ENCODE data around the gene RASGRP3. TPM values are rescaled to one million over a fixed set of nuclear protein-coding genes. Genes with fewer than 3 reads are reported as not detected.

Gene RASGRP3
- total RNA-seq, 1 donor from 2014 or later: 4.1 TPM

DNA sequence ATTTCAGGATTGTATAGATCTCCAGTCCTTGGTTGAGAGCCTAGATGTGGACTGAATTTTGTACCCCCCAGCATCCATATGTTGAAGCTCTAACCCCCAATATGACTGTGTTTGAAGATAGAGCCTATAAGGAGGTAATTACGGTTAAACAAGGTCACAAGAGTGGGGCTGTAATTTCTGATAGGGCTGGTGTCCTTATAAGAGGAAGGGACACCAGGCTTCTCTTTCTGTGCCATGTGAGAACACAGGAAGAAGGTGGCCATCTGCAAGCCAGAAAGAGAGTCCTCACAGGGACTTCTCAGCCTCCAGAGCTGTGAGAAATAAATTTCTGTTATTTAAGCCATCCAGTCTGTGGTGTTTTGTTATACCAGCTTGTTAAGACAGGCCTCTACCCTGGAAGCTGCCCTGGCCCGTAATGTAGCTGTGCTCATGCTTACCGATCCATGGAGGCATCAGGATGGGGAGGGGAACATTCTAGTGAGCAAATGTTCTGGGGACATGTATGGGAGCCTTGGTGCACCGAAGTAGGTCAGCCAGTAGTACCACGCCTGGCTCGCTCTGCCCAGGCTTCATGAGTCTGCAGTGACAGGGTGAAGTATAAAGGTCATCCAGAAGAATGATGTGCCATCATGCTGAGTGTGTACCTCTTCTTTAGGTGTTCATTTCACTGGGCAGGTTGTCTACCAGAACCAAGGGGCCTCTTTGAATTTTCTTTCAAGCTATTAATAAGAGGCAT lies 16.1 kb downstream of the RASGRP3 start:
- DNase-seq (ENCODE audit: low spot score): no peak

DNA sequence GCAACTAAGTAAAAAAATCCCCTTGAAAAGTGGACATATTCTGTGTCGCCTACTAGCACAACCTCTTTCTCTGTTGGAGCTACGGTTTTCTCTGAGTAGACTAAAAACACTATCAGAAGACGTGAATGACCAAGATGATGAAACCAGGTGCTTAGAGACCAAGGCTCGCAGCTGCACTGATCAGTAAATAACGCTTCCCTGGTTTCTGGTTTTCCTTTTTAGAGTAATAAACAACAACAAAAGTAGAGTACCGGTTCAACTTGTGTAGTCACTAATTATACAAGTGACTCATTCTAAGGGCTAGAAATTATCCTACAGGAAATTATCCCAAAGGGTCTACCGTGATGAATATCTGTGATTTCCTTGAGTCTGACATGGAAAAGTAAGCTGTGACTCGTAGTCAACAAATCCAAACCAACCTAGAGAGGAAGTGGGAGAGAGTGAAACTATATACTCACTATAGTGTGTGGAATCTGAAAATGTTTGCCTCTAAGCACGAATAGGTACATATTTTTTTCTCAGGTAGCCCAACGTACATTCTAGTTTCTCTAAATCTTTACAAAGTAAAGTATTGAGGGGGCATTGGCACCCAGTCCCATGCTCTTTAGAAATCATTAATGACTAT lies 17.8 kb downstream of the RASGRP3 start:
- DNase-seq (ENCODE audit: low spot score): no peak

DNA sequence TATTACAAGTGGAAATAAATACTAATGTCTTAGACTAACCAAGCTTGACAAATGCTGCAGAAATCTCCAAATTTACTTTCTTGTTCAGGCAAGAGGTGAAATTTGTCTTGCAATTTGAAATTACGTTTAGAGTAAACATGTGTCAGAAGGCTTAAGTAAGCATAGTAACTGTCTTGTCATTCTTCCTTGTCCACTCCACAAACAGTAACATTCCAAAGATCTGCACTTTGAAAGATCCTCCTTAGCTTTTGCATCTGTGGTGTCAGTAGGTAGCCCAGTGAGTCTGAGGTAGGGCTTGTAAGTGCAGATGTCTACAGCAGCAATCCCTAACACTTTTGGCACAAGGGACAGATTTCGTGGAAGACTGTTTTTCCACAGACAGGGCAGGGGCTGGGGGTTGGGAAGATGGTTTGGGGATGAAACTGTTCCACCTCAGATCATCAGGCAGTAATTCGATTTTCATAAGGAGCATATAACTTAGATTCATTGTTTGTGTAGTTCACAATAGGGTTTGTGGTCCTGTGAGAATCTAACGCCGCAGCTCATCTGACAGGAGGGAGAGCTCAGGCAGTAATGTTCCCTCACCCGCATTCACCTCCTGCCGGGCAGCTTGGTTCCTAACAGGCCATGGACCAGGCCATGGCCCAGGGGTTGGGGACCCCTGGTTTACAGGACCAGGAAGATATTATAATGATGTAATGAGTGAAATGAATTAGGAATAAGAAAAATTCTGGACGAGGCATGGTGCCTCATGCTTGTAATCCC lies 18.6 kb downstream of the RASGRP3 start:
- DNase-seq (ENCODE audit: low spot score): no peak

- DNase-seq (ENCODE audit: low spot score): no peak
These were observed 19.2 kb downstream of the RASGRP3 start for GRCh38 chr2:33495683-33496082.

- DNase-seq (ENCODE audit: low spot score): peak; percentile 59
These were observed 19.7 kb downstream of the RASGRP3 start for GRCh38 chr2:33496150-33496549.

DNA sequence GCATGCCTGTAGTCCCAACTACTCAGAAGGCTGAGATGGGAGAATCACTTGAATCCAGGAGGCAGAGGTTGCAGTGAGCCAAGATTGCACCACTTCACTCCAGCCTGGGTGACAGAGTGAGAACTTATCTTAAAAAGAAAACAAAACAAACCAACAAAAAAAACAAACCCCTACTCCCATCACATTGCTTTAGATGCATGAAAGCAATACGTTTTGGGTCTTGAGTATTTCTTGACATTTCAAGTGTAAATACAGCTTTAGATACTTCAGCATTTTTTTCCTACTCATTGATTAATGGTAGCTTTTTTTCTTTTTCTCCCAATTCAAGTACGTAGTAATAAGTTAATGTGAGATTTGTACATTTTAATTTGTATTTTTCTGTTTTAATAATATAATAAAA lies 20.3 kb downstream of the RASGRP3 start:
- no peak for DNase-seq (ENCODE audit: low spot score)

DNA sequence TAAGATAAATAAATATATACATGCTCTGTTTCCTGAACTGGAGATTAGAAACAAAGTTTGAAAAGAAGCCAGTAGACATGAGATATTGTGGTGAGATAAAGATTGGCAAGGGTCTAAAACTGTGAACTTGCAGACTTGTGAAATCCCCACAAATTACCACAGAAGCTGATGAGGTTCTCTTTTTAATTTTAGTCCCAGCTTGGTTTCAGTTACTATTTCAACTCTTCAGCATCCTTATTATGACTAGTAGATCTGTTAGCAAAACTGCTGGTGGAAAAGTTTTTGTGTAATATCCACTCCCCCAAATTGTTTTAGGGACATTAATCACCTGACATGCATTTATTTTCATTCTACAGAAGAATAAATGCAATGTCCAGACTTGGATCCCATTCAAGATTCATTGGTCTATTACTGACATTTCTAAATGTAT lies 20.8 kb downstream of the RASGRP3 start:
- DNase-seq (ENCODE audit: low spot score): no peak

GRCh38 chr2:33498291-33498956 lies 22.0 kb downstream of the RASGRP3 start:
- no peak for DNase-seq (ENCODE audit: low spot score)

GRCh38 chr2:33500177-33500576 lies 23.7 kb downstream of the RASGRP3 start:
- no peak for DNase-seq (ENCODE audit: low spot score)

DNA sequence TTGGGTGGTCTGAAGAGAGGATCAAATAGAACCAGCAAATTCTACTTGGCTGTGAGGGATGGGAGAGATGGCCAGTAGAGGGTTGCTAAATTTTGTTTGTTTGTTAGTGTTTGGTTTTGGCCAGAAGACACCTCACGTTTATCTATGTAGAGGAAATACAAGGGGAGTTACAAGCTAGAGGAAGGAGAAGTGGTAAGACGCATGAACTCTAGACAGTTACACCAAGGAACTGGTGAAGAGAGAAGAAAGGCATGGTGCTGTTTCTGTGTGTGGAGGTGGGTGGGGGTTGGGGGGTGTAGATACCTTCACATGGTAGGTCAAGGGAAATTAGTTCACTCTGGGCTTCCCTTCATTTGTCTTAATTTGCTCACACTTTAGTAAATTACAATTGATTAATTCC lies 25.6 kb downstream of the RASGRP3 start:
- no peak for DNase-seq (ENCODE audit: low spot score)

- no peak for DNase-seq (ENCODE audit: low spot score)
These were observed 26.6 kb downstream of the RASGRP3 start for GRCh38 chr2:33503002-33503401.

DNA sequence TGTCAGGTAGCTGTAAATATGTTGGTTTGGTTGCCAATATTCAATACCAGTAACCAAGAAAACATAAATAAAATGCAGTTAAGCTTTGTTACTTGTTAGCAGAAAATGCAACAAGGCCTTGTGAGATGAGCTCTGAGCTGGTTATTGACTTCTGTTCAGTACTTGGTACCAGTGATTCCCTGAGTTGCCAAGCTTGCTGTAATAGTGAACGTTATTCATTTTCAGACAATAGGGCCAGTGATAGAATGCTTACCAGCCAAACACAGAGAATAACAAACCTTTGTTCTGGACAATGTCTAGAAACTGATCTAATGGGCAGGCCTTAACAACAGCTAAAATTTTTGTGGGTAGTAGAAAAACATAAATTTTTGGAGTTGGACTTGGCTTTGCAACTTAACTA lies 29.5 kb downstream of the RASGRP3 start:
- no peak for DNase-seq (ENCODE audit: low spot score)

- DNase-seq (ENCODE audit: low spot score): no peak
These were observed 33.6 kb downstream of the RASGRP3 start for GRCh38 chr2:33509908-33510585.

- DNase-seq (ENCODE audit: low spot score): no peak
These were observed 34.1 kb downstream of the RASGRP3 start for GRCh38 chr2:33510586-33510968.

DNA sequence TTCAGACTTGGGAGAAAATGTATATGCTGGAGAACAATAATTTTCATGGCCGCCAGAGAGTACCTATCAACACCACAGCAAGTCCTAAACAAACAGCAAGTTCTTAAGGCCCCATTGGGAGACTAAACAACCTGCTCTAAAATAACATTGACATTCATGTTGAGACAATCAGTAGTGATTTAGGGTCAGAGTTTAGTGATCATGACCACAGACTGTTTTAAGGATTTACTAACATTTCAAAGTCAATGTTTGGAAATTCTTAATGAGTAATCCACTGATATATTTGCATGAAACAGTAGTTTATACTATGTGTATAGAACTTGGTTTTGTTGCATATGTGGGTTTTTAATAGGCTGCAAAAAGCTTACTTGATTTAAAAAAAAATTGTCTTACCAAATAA lies 34.7 kb downstream of the RASGRP3 start:
- no peak for DNase-seq (ENCODE audit: low spot score)

GRCh38 chr2:33512112-33512511 lies 35.7 kb downstream of the RASGRP3 start:
- no peak for DNase-seq (ENCODE audit: low spot score)

DNA sequence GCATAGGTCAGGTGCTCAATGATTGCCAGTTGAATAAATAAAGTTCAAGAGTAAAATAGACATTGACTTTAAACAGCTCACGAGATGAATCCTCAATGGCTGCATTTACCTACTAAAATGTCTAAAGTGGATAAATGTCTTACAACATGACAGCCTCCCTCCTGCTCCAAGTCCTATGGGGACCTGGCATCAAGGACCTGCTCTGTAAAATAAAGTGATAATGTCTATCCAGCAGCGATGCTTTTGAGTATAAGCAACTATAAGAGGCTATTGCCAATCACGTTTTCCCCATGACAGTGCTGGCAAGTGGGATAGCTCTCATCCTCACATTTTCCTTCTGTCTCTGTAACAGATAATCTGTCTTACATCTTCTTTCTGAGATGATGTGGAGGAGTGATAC lies 37.0 kb downstream of the RASGRP3 start:
- no peak for DNase-seq (ENCODE audit: low spot score)

- DNase-seq (ENCODE audit: low spot score): no peak
These were observed 40.1 kb downstream of the RASGRP3 start for GRCh38 chr2:33516456-33516995.

- DNase-seq (ENCODE audit: low spot score): no peak
These were observed 41.8 kb downstream of the RASGRP3 start for GRCh38 chr2:33518200-33518599.

DNA sequence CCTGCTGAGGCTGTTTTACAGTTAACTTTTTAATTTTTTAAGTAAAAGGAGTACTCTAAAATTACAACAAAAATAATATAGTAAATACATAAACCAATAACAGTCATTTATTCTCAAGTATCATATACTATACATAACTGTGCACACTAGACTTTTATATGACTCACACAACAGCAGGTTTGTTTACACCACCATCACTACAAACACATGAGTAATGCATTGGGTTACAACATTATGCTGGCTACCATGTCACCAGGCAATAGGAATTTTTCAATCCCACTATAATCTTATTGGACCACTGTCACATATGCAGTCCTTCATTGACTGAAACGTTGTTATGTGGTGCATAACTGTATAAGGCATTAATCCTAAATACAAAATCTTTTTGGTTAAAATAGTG lies 42.5 kb downstream of the RASGRP3 start:
- no peak for DNase-seq (ENCODE audit: low spot score)

GRCh38 chr2:33521791-33522281 lies 45.4 kb downstream of the RASGRP3 start:
- peak; percentile 89 for DNase-seq (ENCODE audit: low spot score)
